Measurements from ENCODE around the gene LMX1B.

The LMX1B gene

GRCh38 chr9:126658956-126659555 is 45.3 kb downstream of the LMX1B start:
- no peak for TF ChIP-seq NFIC (IDR thresholded peaks at IDR 0.05)
- no peak for TF ChIP-seq ZBTB7A (IDR thresholded peaks at IDR 0.05; ENCODE audit: low read depth)
- no peak for TF ChIP-seq EP300 (IDR thresholded peaks at IDR 0.05; ENCODE audit: borderline replicate concordance)
- TF ChIP-seq TEAD4 (IDR thresholded peaks at IDR 0.05), result no peak
- TF ChIP-seq TAF1 (IDR thresholded peaks at IDR 0.05; ENCODE audit: low read depth), result no peak
- no peak for TF ChIP-seq MAX (IDR thresholded peaks at IDR 0.05)
- no peak for TF ChIP-seq CREB1 (IDR thresholded peaks at IDR 0.05; ENCODE audit: low read depth)
- no peak for TF ChIP-seq USF1 (IDR thresholded peaks at IDR 0.05)
- no peak for TF ChIP-seq FOXM1 (IDR thresholded peaks at IDR 0.05; ENCODE audit: borderline replicate concordance, low read depth)
- TF ChIP-seq RAD21 (IDR thresholded peaks at IDR 0.05; ENCODE audit: low read depth), result no peak
- no peak for TF ChIP-seq EGR1 (IDR thresholded peaks at IDR 0.05)
- no peak for TF ChIP-seq YY1 (IDR thresholded peaks at IDR 0.05; ENCODE audit: low read depth)
- no peak for TF ChIP-seq CEBPB (IDR thresholded peaks at IDR 0.05)
- TF ChIP-seq TCF12 (IDR thresholded peaks at IDR 0.05; ENCODE audit: low read depth), result no peak
- no peak for TF ChIP-seq REST (IDR thresholded peaks at IDR 0.05; ENCODE audit: low read depth)

- no peak for TF ChIP-seq REST (IDR thresholded peaks at IDR 0.05; ENCODE audit: low read depth)
- TF ChIP-seq MAX (IDR thresholded peaks at IDR 0.05), result peak; percentile 3; the same call in 1 of the 2 replicates
Observed at GRCh38 chr9:126661122-126661520, 47.4 kb downstream of the LMX1B start.

DNA sequence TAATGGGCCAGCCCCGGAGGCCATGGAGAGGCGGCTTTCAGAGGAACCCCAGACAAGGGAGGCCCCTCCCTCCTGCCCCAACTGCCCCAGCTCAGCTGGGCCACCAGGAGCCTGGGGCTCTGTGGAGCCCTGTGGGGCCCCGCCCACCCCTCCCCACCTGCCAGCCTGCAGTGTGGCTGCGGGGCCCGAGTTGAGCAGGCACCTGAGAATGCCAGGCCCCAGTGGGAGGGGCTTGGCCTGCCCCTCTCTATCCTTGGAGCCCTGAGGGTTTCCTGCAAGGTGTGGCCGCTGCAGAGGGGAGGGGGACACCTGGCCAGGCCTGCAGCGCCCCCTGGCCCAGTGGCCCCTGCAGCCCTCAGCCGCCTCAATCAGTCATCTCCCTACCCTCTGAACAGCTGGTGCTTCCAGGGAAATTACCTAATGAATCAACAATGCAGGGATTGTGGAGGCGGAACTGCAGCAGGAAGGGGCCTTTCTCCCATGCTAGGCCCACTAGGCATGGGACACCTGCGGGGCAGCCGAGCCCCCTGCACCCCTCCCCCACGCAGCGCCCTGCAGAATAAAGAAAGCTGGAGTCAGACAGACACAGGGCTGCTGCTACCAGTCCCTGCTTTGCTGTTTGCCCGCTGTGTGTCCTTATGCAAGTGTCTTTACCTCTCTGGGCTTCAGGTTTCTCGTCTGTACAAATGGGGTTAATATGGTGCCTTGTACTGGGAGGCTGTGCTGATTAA is 48.0 kb downstream of the LMX1B start:
- TF ChIP-seq REST (IDR thresholded peaks at IDR 0.05; ENCODE audit: low read depth) (no peak), FOXM1 (IDR thresholded peaks at IDR 0.05; ENCODE audit: borderline replicate concordance, low read depth) (no peak), EGR1 (IDR thresholded peaks at IDR 0.05) (peak; percentile 64), TAF1 (IDR thresholded peaks at IDR 0.05; ENCODE audit: low read depth) (no peak), NFIC (IDR thresholded peaks at IDR 0.05) (no peak; the same call in 1 of the 2 replicates), RAD21 (IDR thresholded peaks at IDR 0.05; ENCODE audit: low read depth) (peak; percentile 48; the same call in 1 of the 2 replicates), ZBTB7A (IDR thresholded peaks at IDR 0.05; ENCODE audit: low read depth) (peak; percentile 95), EP300 (IDR thresholded peaks at IDR 0.05; ENCODE audit: borderline replicate concordance) (no peak), USF1 (IDR thresholded peaks at IDR 0.05) (no peak), CREB1 (IDR thresholded peaks at IDR 0.05; ENCODE audit: low read depth) (no peak), TCF12 (IDR thresholded peaks at IDR 0.05; ENCODE audit: low read depth) (no peak; the same call in 1 of the 2 replicates), YY1 (IDR thresholded peaks at IDR 0.05; ENCODE audit: low read depth) (no peak), TEAD4 (IDR thresholded peaks at IDR 0.05) (peak; percentile 84), CEBPB (IDR thresholded peaks at IDR 0.05) (no peak), MAX (IDR thresholded peaks at IDR 0.05) (peak; percentile 6)

DNA sequence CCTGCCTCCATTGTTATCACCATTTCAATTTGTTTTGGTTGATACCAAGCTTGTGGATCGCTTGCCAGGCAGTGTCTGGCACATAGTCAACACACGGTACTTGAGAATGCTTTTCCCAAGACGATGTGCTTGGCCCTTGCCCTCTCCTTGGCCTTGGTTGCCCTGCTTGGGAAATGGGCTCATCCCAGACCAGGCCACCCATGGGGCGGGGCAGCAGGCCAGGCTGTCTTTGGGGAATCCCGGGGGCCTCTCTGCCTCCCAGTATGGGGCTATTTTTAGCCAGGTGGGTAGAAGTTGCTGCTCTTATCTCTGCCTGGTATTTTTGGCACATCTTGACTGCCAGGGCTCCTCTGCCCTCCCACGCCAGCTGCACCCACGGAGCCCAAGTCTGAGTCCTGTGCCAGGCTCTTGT is 49.9 kb downstream of the LMX1B start:
- TF ChIP-seq ZBTB7A (IDR thresholded peaks at IDR 0.05; ENCODE audit: low read depth), result no peak
- TF ChIP-seq NFIC (IDR thresholded peaks at IDR 0.05), result no peak
- TF ChIP-seq EP300 (IDR thresholded peaks at IDR 0.05; ENCODE audit: borderline replicate concordance), result no peak
- no peak for TF ChIP-seq REST (IDR thresholded peaks at IDR 0.05; ENCODE audit: low read depth)
- TF ChIP-seq TCF12 (IDR thresholded peaks at IDR 0.05; ENCODE audit: low read depth), result no peak
- TF ChIP-seq FOXM1 (IDR thresholded peaks at IDR 0.05; ENCODE audit: borderline replicate concordance, low read depth), result no peak
- no peak for TF ChIP-seq YY1 (IDR thresholded peaks at IDR 0.05; ENCODE audit: low read depth)
- no peak for TF ChIP-seq TEAD4 (IDR thresholded peaks at IDR 0.05)
- no peak for TF ChIP-seq EGR1 (IDR thresholded peaks at IDR 0.05)
- TF ChIP-seq USF1 (IDR thresholded peaks at IDR 0.05), result no peak
- no peak for TF ChIP-seq MAX (IDR thresholded peaks at IDR 0.05)
- TF ChIP-seq CEBPB (IDR thresholded peaks at IDR 0.05), result no peak
